H1 (cell line): ENCODE measurements around the gene VRK2. TPM values are rescaled to one million over a fixed set of nuclear protein-coding genes. Genes with fewer than 3 reads are reported as not detected.

ENCODE experiments used
- CTCF ChIA-PET: fragments of 300-600 bp; sonication (Branson Sonifier 250); formaldehyde crosslinking; loops from one replicate; lab custom pipeline; 2021; ENCODE audit not compliant: partially characterized antibody; lab: Charles Lee
- POLR2A ChIA-PET: fragments of 300-600 bp; sonication (Branson Sonifier 250); formaldehyde crosslinking; loops from one replicate; lab custom pipeline; 2021; ENCODE audit warnings: inconsistent platforms; ENCODE audit not compliant: partially characterized antibody; lab: Charles Lee
- DNase-seq, 2 experiments: peaks; one replicate each; pipeline versions ENCODE4 v3.0.0 to v3.0.0-alpha.2; 2010 to 2022; ENCODE audit warnings: low spot score in 2 of 2, low read depth in 1 of 2, mixed read lengths in 1 of 2
- FAIRE-seq: peaks from 2 replicates; lab custom pipeline; 2011; peaks lifted over from hg19 to GRCh38; lab: Jason Lieb, UNC
- H2AFZ ChIP-seq: 2 replicates; pipeline ENCODE4 v1.8.1; 2012; ENCODE audit warnings: low read length, inconsistent platforms
- H2AK5ac ChIP-seq: 2 replicates; pipeline ENCODE4 v1.6.1; 2013; ENCODE audit warnings: low read depth, low read length
- H2BK120ac ChIP-seq: replicated peaks from 2 replicates; pipeline ENCODE3; 2013; ENCODE audit warnings: low read depth, low read length, inconsistent platforms
- H2BK12ac ChIP-seq: 2 replicates; pipeline ENCODE4 v1.6.1; 2013; ENCODE audit warnings: low read depth, low read length
- H2BK15ac ChIP-seq: 2 replicates; pipeline ENCODE4 v1.6.1; 2013; ENCODE audit warnings: low read length
- H2BK20ac ChIP-seq: 2 replicates; pipeline ENCODE4 v1.6.1; 2013; ENCODE audit warnings: low read length
- H2BK5ac ChIP-seq: 2 replicates; pipeline ENCODE4 v1.6.1; 2013; ENCODE audit warnings: low read depth, low read length
- H3K14ac ChIP-seq: 2 replicates; pipeline ENCODE4 v1.6.1; 2013; ENCODE audit warnings: inconsistent platforms; ENCODE audit not compliant: insufficient read length
- H3K18ac ChIP-seq: 2 replicates; pipeline ENCODE4 v1.6.1; 2013; ENCODE audit warnings: low read length; ENCODE audit errors: extremely low read depth
- H3K23ac ChIP-seq: 2 replicates; pipeline ENCODE4 v1.6.1; 2013; ENCODE audit warnings: inconsistent platforms; ENCODE audit not compliant: insufficient read length
- H3K23me2 ChIP-seq: 2 replicates; pipeline ENCODE4 v1.6.1; 2013; ENCODE audit warnings: low read depth, low read length
- H3K27ac ChIP-seq: 2 replicates; pipeline ENCODE4 v1.6.1; 2011; ENCODE audit warnings: low read depth, low read length, inconsistent platforms
- H3K27me3 ChIP-seq, 4 experiments: replicated peaks in 1 of 4; 1 replicate in 1 of 4; 2 replicates in 3 of 4; pipeline versions ENCODE4 v1.6.1 to v1.8.1; 2011 to 2013; ENCODE audit warnings: low read length in 3 of 4, mild to moderate bottlenecking in 3 of 4, inconsistent platforms in 2 of 4, mixed read lengths in 2 of 4, moderate library complexity in 1 of 4; ENCODE audit not compliant: control insufficient read depth in 3 of 4, insufficient read depth in 3 of 4; ENCODE audit errors: extremely low read depth in 1 of 4
- H3K36me3 ChIP-seq, 4 experiments: 2 replicates each; pipeline versions ENCODE4 v1.6.1 to v1.8.1; 2011 to 2013; ENCODE audit warnings: mild to moderate bottlenecking in 4 of 4, low read length in 3 of 4, moderate library complexity in 2 of 4, control low read depth in 1 of 4, inconsistent platforms in 1 of 4; ENCODE audit not compliant: insufficient read depth in 4 of 4, control insufficient read depth in 2 of 4
- H3K4ac ChIP-seq: replicated peaks from 2 replicates; pipeline ENCODE3; 2013; ENCODE audit warnings: low read length, low read depth, mixed read lengths, inconsistent platforms; ENCODE audit not compliant: insufficient read length
- H3K4me1 ChIP-seq, 4 experiments: replicated peaks in 1 of 4; 1 replicate in 1 of 4; 2 replicates in 3 of 4; pipeline versions ENCODE4 v1.6.1 to v1.8.1; 2011 to 2013; ENCODE audit warnings: low read length in 3 of 4, inconsistent platforms in 2 of 4, mixed read lengths in 1 of 4; ENCODE audit not compliant: insufficient read depth in 4 of 4, control insufficient read depth in 3 of 4
- H3K4me2 ChIP-seq, 2 experiments: 2 replicates each; pipeline versions ENCODE4 v1.6.1 to v1.8.1; 2011 to 2013; ENCODE audit warnings: low read depth in 2 of 2, low read length in 2 of 2, control low read depth in 1 of 2, inconsistent platforms in 1 of 2, mild to moderate bottlenecking in 1 of 2; ENCODE audit not compliant: insufficient read depth in 1 of 2
- H3K4me3 ChIP-seq, 4 experiments: fragments of 200-600, 300-600 bp in 1 of 4; sonication (generic), shearing (Covaris generic), sonication (Bioruptor Twin) in 1 of 4; 2 replicates each; pipeline versions ENCODE4 v1.5.1 to v1.8.1; 2011 to 2016; ENCODE audit warnings: low read length in 4 of 4, low read depth in 3 of 4, control low read depth in 2 of 4, inconsistent platforms in 2 of 4, mild to moderate bottlenecking in 2 of 4, mixed read lengths in 1 of 4, moderate library complexity in 1 of 4; ENCODE audit not compliant: insufficient read depth in 2 of 4; ENCODE audit errors: extremely low read depth in 1 of 4
- H3K56ac ChIP-seq: replicated peaks from 2 replicates; pipeline ENCODE3; 2013; ENCODE audit warnings: low read depth, mild to moderate bottlenecking, mixed read lengths, low read length, inconsistent platforms; ENCODE audit not compliant: insufficient read length
- H3K79me1 ChIP-seq: 2 replicates; pipeline ENCODE4 v1.6.1; 2013; ENCODE audit warnings: low read depth, low read length, control low read depth
- H3K79me2 ChIP-seq, 2 experiments: 2 replicates each; pipeline versions ENCODE4 v1.6.1 to v1.8.1; 2012 to 2013; ENCODE audit warnings: low read length in 2 of 2, mild to moderate bottlenecking in 2 of 2, inconsistent platforms in 1 of 2; ENCODE audit not compliant: insufficient read depth in 2 of 2, control insufficient read depth in 1 of 2
- H3K9ac ChIP-seq, 4 experiments: replicated peaks in 1 of 4; 1 replicate in 1 of 4; 2 replicates in 3 of 4; pipeline versions ENCODE4 v1.6.1 to v1.8.1; 2011 to 2013; ENCODE audit warnings: low read depth in 3 of 4, low read length in 3 of 4, control low read depth in 2 of 4, mild to moderate bottlenecking in 2 of 4, moderate library complexity in 2 of 4, inconsistent platforms in 1 of 4; ENCODE audit errors: extremely low read depth in 1 of 4
- H3K9me3 ChIP-seq, 2 experiments: 2 replicates each; pipeline versions ENCODE4 v1.6.1 to v1.8.1; 2012 to 2013; ENCODE audit warnings: mild to moderate bottlenecking in 2 of 2, moderate library complexity in 2 of 2, control low read depth in 1 of 2, inconsistent platforms in 1 of 2, low read depth in 1 of 2, low read length in 1 of 2, mixed read lengths in 1 of 2; ENCODE audit not compliant: insufficient read depth in 2 of 2
- H4K20me1 ChIP-seq, 2 experiments: replicated peaks in 1 of 2; 2 replicates each; pipeline versions ENCODE3 to v1.8.1; 2011 to 2013; ENCODE audit warnings: inconsistent platforms in 2 of 2, low read length in 2 of 2, mild to moderate bottlenecking in 1 of 2; ENCODE audit not compliant: insufficient read depth in 2 of 2, control insufficient read depth in 1 of 2
- H4K5ac ChIP-seq: 2 replicates; pipeline ENCODE4 v1.6.1; 2013; ENCODE audit warnings: low read length, low read depth, mixed read lengths, inconsistent platforms; ENCODE audit not compliant: insufficient read length
- H4K8ac ChIP-seq: 2 replicates; pipeline ENCODE4 v1.8.0; 2013; ENCODE audit warnings: mild to moderate bottlenecking, moderate library complexity, low read length, inconsistent platforms; ENCODE audit not compliant: insufficient read depth; ENCODE audit errors: extremely low read depth
- H4K91ac ChIP-seq: replicated peaks from 2 replicates; pipeline ENCODE3; 2013; ENCODE audit warnings: low read length, mixed read lengths, inconsistent platforms; ENCODE audit not compliant: insufficient read length
- CREB1 ChIP-seq: IDR thresholded peaks from 2 replicates; pipeline ENCODE4 v1.6.1; 2012; ENCODE audit warnings: inconsistent platforms
- EGR1 ChIP-seq: IDR thresholded peaks from 2 replicates; pipeline ENCODE4 v1.6.1; 2011; ENCODE audit warnings: low read depth, low read length, borderline replicate concordance
- JUN ChIP-seq: IDR thresholded peaks from 2 replicates; pipeline ENCODE4 v1.6.1; 2011; ENCODE audit warnings: low read depth, mild to moderate bottlenecking, improper control_type of control experiment, low read length
- POU5F1 ChIP-seq: IDR thresholded peaks from 2 replicates; pipeline ENCODE4 v1.6.1; 2011; ENCODE audit warnings: low read depth, mild to moderate bottlenecking, low read length, moderate library complexity
- RBBP5 ChIP-seq: IDR thresholded peaks from 2 replicates; pipeline ENCODE4 v1.7.1; 2012; ENCODE audit warnings: low read depth, mild to moderate bottlenecking, inconsistent platforms, low read length, moderate library complexity, borderline replicate concordance
- SIRT6 ChIP-seq: IDR thresholded peaks from one replicate; pipeline ENCODE4 v1.7.1; 2012; ENCODE audit warnings: low read length, inconsistent platforms
- SP2 ChIP-seq: IDR thresholded peaks from 2 replicates; pipeline ENCODE4 v1.6.1; 2012; ENCODE audit warnings: mild to moderate bottlenecking, low read length, inconsistent platforms
- SRF ChIP-seq: IDR thresholded peaks from 2 replicates; pipeline ENCODE4 v1.6.1; 2011; ENCODE audit warnings: mild to moderate bottlenecking, low read depth, low read length, moderate library complexity
- TAF7 ChIP-seq: optimal IDR thresholded peaks from 2 replicates; pipeline ENCODE3; 2011; ENCODE audit warnings: low read depth, mild to moderate bottlenecking, inconsistent platforms, low read length, moderate library complexity, borderline replicate concordance
- WGBS, 2 experiments: shearing (Covaris generic) in 1 of 2; methylation state at CpG; one replicate each; pipeline versions ENCODE4 v1.1.6 to v1.1.7; 2013 to 2015; ENCODE audit warnings: low lambda C conversion rate in 2 of 2, mixed read lengths in 2 of 2, inconsistent platforms in 1 of 2, low coverage in 1 of 2, missing lambda C conversion rate in 1 of 2; ENCODE audit not compliant: insufficient replicate concordance in 2 of 2, insufficient coverage in 1 of 2, insufficient read length in 1 of 2; ENCODE audit errors: extremely low coverage in 1 of 2, missing lambda C conversion rate in 1 of 2; 5-methylcytosine and 5-hydroxymethylcytosine counted together
- polyA plus RNA-seq, 7 experiments: library from polyadenylated mRNA; depleted of rRNA in 3 of 7; stranded (reverse) in 5 of 7; unstranded in 2 of 7; fragments of >200 nt in 5 of 7; fragments of 200-250 nt in 2 of 7; gene quantifications; 1 replicate in 5 of 7; 2 replicates in 1 of 7; 4 replicates in 1 of 7; pipeline versions ENCODE4 v1.2.1 to v1.2.3, GENCODE V29; 2011 to 2013; ENCODE audit warnings: missing spikeins in 2 of 7, mixed read lengths in 2 of 7
- total RNA-seq: library from RNA; stranded (reverse); fragmentation: NEBNext Ultra II Directional; extraction: Animal tissue kit (Norgen Biotek cat#: 25700); gene quantifications from 2 replicates; pipeline ENCODE4 v1.2.1, GENCODE V29; 2021
- TF ChIP-seq, protein P1 (sequence below): IDR thresholded peaks from 2 replicates; pipeline ENCODE4 v1.6.1; 2011; ENCODE audit warnings: low read depth, mild to moderate bottlenecking, low read length; ENCODE audit not compliant: insufficient read depth

VRK2 gene
- total and polyA plus RNA-seq, 2 of the 8 experiments (the other 6 are each of a cell fraction or from before 2014, with no cell fraction given) = 7.6 to 27.8 TPM

DNA sequence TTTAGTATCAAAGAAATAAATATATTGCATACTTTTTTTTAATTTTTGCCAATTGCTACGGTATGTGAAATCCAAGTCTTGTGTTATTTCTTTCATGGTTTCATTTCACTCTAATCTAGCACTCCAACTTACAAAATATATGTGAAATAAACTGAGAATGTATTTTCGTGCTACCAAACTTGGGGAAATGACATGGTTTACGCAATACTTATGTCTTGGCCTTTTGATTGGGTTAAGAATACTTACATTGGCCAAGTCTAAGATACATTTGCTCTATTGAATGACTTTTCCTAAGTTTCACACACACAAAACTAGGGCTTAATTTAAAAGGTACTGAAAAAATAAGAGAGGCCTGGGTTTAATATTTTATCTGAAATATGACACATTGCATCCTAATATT is 80.5 kb downstream of the VRK2 start:
- WGBS, 2 experiments = 90% methylated on average over 3 of the region's 3 CpGs; no CpG with 5 or more reads in 1 of the 2 experiments
- Histone ChIP-seq H3K4me1 (no peaks in the 10 kb centered on the region), H4K8ac (no peak overlapping the region), H3K79me1 (no peaks in the 10 kb centered on the region), H3K23ac (no peak overlapping the region), H3K79me2 (no peaks in the 10 kb centered on the region), H3K27ac (no peak overlapping the region), H4K91ac (no peak overlapping the region), H3K18ac (no peak overlapping the region), H2BK12ac (no peak overlapping the region), H3K4ac (no peak overlapping the region), H3K36me3 (peaks cover 0 to 3% (median 0%) of the 10 kb centered on the region in 4 experiments; a peak in 2 of 8 replicates), H3K56ac (no peak overlapping the region), H2BK5ac (no peak overlapping the region), H3K4me2 (no peak overlapping the region), H4K20me1 (no peaks in the 10 kb centered on the region), H4K5ac (no peak overlapping the region), H3K27me3 (no peaks in the 10 kb centered on the region), H2AFZ (no peak overlapping the region), H2BK20ac (no peak overlapping the region)
- CTCF ChIA-PET = no interaction called here
- no peak for DNase-seq
- POLR2A ChIA-PET = no interaction called here
- TF ChIP-seq SIRT6 (no peak), POU5F1 (no peak), RBBP5 (no peak), CREB1 (no peak), TAF7 (no peak), SRF (no peak), EGR1 (no peak), SP2 (no peak), JUN (no peak)
- TF ChIP-seq, protein P1, sequence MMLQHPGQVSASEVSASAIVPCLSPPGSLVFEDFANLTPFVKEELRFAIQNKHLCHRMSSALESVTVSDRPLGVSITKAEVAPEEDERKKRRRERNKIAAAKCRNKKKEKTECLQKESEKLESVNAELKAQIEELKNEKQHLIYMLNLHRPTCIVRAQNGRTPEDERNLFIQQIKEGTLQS = no peak
- TF ChIP-seq, all 59 proteins: peak for 0
- no peaks in the 10 kb centered on the region for H3K9me3 ChIP-seq
- H2BK15ac ChIP-seq = no peak overlapping the region
- no peaks in the 10 kb centered on the region for H3K23me2 ChIP-seq
- no peak overlapping the region for H2AK5ac ChIP-seq
- H3K4me3 ChIP-seq = no peak overlapping the region
- H2BK120ac ChIP-seq = no peak overlapping the region
- no peak for FAIRE-seq
- H3K14ac ChIP-seq = no peak overlapping the region
- no peak overlapping the region for H3K9ac ChIP-seq
